Sigmoid colon (tissue), 4 donors: ENCODE results near the gene DHX29.

Source experiments
- CTCF ChIP-seq, 4 experiments: fragments of 450-650 bp in 3 of 4; fragments of 200-600 bp in 1 of 4; IDR thresholded peaks; one replicate each; pipeline ENCODE4 v1.5.1; 2016 to 2019; ENCODE audit warnings: antibody characterized with exemption in 4 of 4, mild to moderate bottlenecking in 3 of 4, moderate library complexity in 2 of 4
- POLR2A ChIP-seq, 2 donors: fragments of 450-650 bp; IDR thresholded peaks; one replicate each; pipeline ENCODE4 v1.6.1; 2016; ENCODE audit warnings: antibody characterized with exemption in 2 of 2, mild to moderate bottlenecking in 2 of 2, moderate library complexity in 2 of 2
- POLR2AphosphoS5 ChIP-seq, 4 donors: sonication (generic); formaldehyde crosslinking; IDR thresholded peaks; one replicate each; pipeline ENCODE4 v1.6.1; 2017; ENCODE audit warnings: antibody characterized with exemption in 4 of 4

GRCh38 chr5:55306641-55307382 lies 682 bp downstream of the DHX29 start:
- TF ChIP-seq CTCF (IDR thresholded peaks at IDR 0.05) (no peak), POLR2AphosphoS5 (IDR thresholded peaks at IDR 0.05) (no peak), POLR2A (IDR thresholded peaks at IDR 0.05) (no peak)
